ENCODE data around the gene ZC3H18.

DNA sequence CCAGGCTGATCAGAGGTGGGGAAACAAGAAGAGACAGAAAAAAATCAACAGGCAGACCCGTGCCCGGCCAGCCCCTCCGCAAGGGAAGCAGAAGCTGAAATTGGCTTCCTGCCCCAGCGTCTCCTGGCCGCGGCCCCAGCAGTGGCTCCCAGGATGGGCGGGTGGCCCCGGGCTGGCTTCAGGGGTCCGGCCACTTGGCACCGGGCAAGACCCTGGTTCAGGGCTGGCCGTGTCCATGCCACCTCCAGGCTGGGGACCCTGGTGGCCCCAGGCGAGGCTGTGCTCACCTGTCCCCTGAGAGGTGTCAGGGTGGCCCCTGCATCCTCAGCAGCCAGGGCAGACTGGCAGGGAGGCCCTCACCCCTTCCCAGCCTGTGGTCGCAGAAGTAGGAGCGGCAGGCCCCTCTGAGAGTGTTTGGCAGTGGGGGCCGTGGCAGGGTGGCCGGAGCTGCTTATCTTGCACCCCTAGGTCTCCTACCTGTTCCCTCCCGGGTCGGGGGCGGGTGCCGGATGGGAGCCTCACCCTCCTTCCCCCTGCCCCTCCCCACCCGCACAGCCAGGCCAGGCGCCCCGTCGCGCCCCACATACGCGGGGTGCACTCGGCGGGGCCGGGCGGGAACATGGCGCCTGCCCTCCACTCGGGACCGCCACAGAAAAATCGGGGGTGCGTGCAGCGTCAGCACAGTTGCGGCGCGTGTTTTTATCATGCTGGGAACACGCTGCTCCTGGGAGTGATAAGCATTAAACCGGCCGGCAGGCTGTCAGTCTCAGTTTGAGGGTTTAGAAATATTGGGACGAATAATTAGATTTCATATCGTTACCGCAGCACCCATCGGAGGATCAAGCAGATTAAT lies 46.7 kb upstream of the ZC3H18 start:
- TF ChIP-seq CTCF (conservative IDR thresholded peaks at IDR 0.05) (no peak), ZFX (IDR thresholded peaks at IDR 0.05) (no peak)
